ENCODE results near the gene ERFL.

Gene ERFL

GRCh38 chr19:41928221-41928683 is at the start of gene ERFL:
Gene ERFL (minus strand): TSS chr19:41928449. CDS start chr19:41912919, 15,530 bp downstream.
- no peak for DNase-seq

- no peak for DNase-seq
Measured at GRCh38 chr19:41977916-41978315, 49.7 kb upstream of the ERFL start.

GRCh38 chr19:41974652-41975051 is 46.4 kb upstream of the ERFL start:
- DNase-seq = no peak

- no peak for DNase-seq
Measured at GRCh38 chr19:41971363-41971762, 43.1 kb upstream of the ERFL start.

GRCh38 chr19:41969772-41970458 is 41.7 kb upstream of the ERFL start:
- DNase-seq = no peak

GRCh38 chr19:41968751-41969595 is 40.7 kb upstream of the ERFL start:
- DNase-seq = no peak

GRCh38 chr19:41967054-41967783 is 39.0 kb upstream of the ERFL start:
- no peak for DNase-seq

GRCh38 chr19:41965106-41965505 is 36.9 kb upstream of the ERFL start:
- DNase-seq = no peak

GRCh38 chr19:41960973-41961372 is 32.7 kb upstream of the ERFL start:
- no peak for DNase-seq

- peak; percentile 53 for DNase-seq
Measured at GRCh38 chr19:41959056-41960053, 31.1 kb upstream of the ERFL start, which contains the start of gene RABAC1. Gene RABAC1 (minus strand): TSS chr19:41959321. CDS start chr19:41959292, 29 bp downstream.

- DNase-seq = no peak
Measured at GRCh38 chr19:41958367-41959055, 30.3 kb upstream of the ERFL start.

GRCh38 chr19:41957838-41958366 is 29.7 kb upstream of the ERFL start:
- DNase-seq = no peak

- DNase-seq = no peak
Measured at GRCh38 chr19:41957161-41957837, 29.1 kb upstream of the ERFL start.

- DNase-seq = no peak
Measured at GRCh38 chr19:41956621-41957020, 28.4 kb upstream of the ERFL start.

- DNase-seq = no peak
Measured at GRCh38 chr19:41955521-41955920, 27.3 kb upstream of the ERFL start.

GRCh38 chr19:41951686-41952172 is 23.5 kb upstream of the ERFL start:
- no peak for DNase-seq

- no peak for DNase-seq
Measured at GRCh38 chr19:41947091-41947490, 18.8 kb upstream of the ERFL start.

- no peak for DNase-seq
Measured at GRCh38 chr19:41945135-41945766, 17.0 kb upstream of the ERFL start.

- no peak for DNase-seq
Measured at GRCh38 chr19:41944336-41944735, 16.1 kb upstream of the ERFL start.

Measured in NCI-H2081 treated with DMSO at 0.1 percent for 48 hours (cell line).